HG02571 (cell line): ENCODE measurements around the gene NKAIN4.
"Not testable (repeated sequence)": the region's sequence is repeated elsewhere in the genome, so short reads cannot be mapped to it uniquely, and the experiment has no call there.

ENCODE experiments used
- ATAC-seq: cut with Tn5 transposase; IDR thresholded peaks from one replicate; pipeline ENCODE4 v1.9.1; 2021; ENCODE audit warnings: mild to moderate bottlenecking, moderate library complexity; ENCODE audit not compliant: unreplicated experiment

The NKAIN4 gene

GRCh38 chr20:63258781-63259180 lies 4.5 kb upstream of the NKAIN4 start:
- ATAC-seq = no peak

GRCh38 chr20:63257629-63258028 lies 3.4 kb upstream of the NKAIN4 start:
- ATAC-seq = no peak

- no peak for ATAC-seq
Measured at GRCh38 chr20:63256954-63257353, 2.7 kb upstream of the NKAIN4 start.

GRCh38 chr20:63255931-63256704 lies 1.9 kb upstream of the NKAIN4 start:
- no peak for ATAC-seq

- ATAC-seq = no peak
Measured at GRCh38 chr20:63254606-63255384, 532 bp upstream of the NKAIN4 start.

- ATAC-seq = no peak
Measured at GRCh38 chr20:63253438-63254231, 628 bp downstream of the NKAIN4 start.

GRCh38 chr20:63253065-63253437 lies 1.2 kb downstream of the NKAIN4 start:
- no peak for ATAC-seq

- ATAC-seq = no peak
Measured at GRCh38 chr20:63252284-63252711, 2.0 kb downstream of the NKAIN4 start.

- ATAC-seq = not testable (repeated sequence)
Measured at GRCh38 chr20:63251350-63251749, 2.9 kb downstream of the NKAIN4 start.

- ATAC-seq = no peak
Measured at GRCh38 chr20:63249891-63250290, 4.4 kb downstream of the NKAIN4 start.

- ATAC-seq = no peak
Measured at GRCh38 chr20:63248835-63249591, 5.2 kb downstream of the NKAIN4 start.

GRCh38 chr20:63247671-63248228 lies 6.5 kb downstream of the NKAIN4 start:
- ATAC-seq = no peak

GRCh38 chr20:63246490-63247288 lies 7.6 kb downstream of the NKAIN4 start:
- no peak for ATAC-seq

- no peak for ATAC-seq
Measured at GRCh38 chr20:63244468-63244867, 9.8 kb downstream of the NKAIN4 start.

GRCh38 chr20:63243604-63244247 lies 10.5 kb downstream of the NKAIN4 start:
- no peak for ATAC-seq

GRCh38 chr20:63242736-63243135 lies 11.5 kb downstream of the NKAIN4 start:
- no peak for ATAC-seq

GRCh38 chr20:63241272-63241671 lies 13.0 kb downstream of the NKAIN4 start:
- no peak for ATAC-seq

GRCh38 chr20:63240004-63240403 lies 14.3 kb downstream of the NKAIN4 start:
- ATAC-seq = no peak

GRCh38 chr20:63239431-63239830 lies 14.8 kb downstream of the NKAIN4 start:
- ATAC-seq = no peak
